SHP77 treated with DMSO at 0.1 percent for 48 hours (cell line): Measurements from ENCODE around the gene SNAPC3.
A peak's percentile ranks its signal among the peaks of the same experiment; 100 is the strongest.

Source experiments
- DNase-seq: peaks from one replicate; lab custom pipeline; 2025; lab: John Stamatoyannopoulos, UW

Gene SNAPC3

DNA sequence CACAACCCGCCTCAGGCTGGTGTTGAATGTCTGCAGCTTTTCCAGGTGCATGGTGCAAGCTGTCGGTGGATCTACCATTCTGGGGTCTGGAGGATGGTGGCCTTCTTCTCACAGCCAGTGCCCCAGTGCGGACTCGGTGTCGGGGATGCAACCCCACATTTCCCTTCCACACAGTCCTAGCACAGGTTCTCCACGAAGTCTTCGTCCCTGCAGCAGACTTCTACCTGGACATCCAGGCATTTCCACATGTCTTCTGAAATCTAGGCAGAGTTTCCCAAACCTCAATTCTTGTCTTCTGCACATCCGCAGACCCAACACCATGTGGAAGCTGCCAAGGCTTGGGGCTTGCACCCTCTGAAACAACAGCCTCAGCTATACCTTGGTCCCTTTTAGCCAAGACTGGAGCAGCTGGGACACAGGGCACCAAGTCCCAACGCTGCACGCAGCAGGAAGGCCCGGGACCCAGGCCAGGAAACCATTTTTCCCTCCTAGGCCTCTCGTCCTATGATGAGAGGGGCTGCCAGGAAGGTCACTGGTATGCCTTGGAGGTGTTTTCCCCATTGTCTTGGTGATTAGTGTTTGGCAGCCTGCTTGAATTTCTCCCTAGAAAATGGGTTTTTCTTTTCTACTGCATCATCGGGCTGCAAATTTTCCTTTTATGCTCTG is 69.9 kb downstream of the SNAPC3 start:
- no peak for DNase-seq

DNA sequence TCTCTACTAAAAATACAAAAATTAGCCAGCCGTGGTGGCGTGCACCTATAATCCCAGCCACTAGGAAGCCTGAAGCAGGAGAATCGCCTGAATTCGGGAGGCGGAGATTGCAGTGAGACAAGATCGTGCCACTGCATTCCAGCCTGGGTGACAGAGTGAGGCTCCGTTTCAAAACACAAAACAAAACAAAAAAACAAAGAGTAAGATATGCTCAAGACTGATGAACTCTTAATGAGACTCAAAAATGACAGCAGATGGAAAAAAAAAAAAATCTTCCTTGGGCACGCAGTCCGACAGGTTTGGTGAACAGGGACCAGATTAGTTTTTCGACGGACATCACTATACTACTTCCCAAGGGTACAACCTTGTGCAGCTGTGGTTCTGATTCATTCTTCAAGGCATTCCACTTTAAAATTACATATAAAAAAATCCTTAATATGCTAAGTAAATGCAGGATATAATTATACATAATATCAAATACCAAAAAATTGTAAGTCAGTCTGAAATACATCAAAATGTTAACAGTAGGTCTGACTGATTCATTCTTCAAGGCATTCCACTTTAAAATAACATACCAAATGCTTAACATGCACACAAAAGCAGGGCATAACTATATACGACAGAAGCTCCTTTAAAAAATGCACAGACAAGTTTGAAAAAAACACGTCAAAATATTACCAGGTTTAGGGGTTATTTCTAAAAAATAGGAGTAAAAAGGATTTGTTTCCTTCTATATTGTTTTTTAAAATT is 75.7 kb downstream of the SNAPC3 start:
- no peak for DNase-seq

GRCh38 chr9:15499139-15499538 is 76.5 kb downstream of the SNAPC3 start:
- DNase-seq, result no peak

DNA sequence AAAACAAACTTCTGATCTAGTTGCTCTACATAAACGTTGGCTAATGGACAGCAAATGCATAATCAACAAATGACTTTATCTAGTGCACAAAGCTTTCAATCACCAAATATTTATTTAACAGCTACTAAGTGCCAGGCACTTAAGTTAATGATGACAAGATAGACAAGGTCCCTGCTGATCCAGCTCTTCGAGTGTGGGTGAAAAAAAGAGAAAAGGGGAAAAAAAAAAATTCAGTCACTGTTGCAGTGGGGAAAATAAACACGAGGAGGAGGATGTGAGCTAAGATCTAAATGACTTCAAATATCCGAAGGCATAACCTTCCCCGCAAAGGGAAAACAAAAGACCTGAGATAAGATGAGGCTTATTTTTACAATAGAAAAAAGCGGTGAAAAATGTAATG is 78.5 kb downstream of the SNAPC3 start:
- no peak for DNase-seq

DNA sequence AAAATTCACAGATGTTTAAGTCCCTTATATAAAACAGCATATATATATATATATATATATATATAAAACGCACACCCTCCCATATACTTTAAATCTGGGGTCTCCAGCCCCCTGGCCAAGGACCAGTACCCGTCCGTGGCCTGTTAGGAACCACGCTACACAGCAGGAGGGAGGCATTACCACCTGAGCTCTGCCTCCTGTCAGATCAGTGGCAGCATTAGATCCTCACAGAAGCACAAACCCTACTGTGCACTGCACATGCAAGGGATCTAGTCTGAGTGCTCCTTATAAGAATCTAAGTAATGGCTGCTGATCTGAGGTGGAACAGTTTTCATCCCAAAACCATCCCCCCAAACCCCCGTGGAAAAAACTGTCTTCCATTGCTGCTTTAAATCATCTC is 79.1 kb downstream of the SNAPC3 start:
- no peak for DNase-seq

DNA sequence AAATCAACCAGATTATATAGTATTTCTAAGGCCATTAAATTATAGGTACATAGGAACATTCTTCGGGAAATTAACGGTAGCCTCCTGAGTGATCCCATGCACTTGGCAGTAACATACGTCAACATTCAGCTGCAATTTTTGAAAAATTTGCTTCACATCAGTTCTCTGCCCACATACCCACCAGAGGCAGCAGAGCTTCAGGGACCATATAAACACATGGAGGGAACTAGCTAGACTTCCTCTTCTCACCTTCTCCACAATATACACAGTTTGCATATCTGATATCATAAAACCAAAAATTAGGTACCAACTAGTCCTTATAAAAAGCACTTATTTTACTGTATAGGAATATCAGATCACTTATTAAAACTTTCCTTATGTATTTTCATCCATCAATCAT is 83.2 kb downstream of the SNAPC3 start:
- DNase-seq, result no peak

GRCh38 chr9:15509931-15510788 is 87.5 kb downstream of the SNAPC3 start:
- DNase-seq, result no peak

GRCh38 chr9:15510789-15511575 is 88.3 kb downstream of the SNAPC3 start, which contains the start of gene PSIP1:
PSIP1 (minus strand) TSS chr9:15510970; CDS start chr9:15510188, 782 bp downstream.
- peak; percentile 67 for DNase-seq
